ENCODE data around the gene AKNA.
A peak's percentile ranks its signal among the peaks of the same experiment; 100 is the strongest.

Gene AKNA

DNA sequence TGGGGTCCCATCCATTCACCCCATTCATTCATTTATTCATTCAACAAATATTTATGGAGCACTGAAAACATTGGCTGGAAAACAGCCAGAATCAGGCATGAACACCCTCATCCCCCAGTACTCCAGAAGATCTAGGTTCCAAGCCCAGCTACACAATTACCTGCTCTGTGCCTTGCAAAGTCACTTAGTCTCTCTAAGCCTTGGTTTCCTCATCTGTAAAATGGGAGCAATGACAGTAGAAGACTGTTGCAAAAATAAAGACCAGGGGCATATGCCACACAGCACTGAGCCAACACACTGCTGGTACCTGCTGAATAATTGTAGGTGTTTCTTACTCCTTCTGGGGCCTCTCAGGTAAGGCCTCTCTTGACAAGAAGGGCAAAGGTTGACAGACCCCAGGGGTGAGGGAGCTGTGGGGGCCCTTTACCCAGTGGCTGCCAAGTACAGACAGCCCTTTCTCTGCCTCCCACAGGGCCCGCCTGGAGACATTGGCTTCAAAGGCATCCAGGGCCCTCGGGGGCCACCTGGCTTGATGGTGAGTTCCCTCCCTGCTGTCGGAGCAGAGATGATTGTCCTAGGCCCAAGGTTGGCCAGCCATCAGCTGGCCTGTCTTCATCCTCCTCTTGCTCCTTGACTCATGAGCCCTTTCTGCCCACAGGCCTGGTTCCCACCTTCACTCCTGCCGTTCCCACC is 87.5 kb downstream of the AKNA start:
- no peaks in the 10 kb centered on the region for H3K9me3 ChIP-seq
- no peak overlapping the region for H3K4me3 ChIP-seq
- H3K36me3 ChIP-seq (replicated peaks): peaks cover 37% of the 10 kb centered on the region
- no peaks in the 10 kb centered on the region for H3K4me1 ChIP-seq
- no peaks in the 10 kb centered on the region for H3K27me3 ChIP-seq (ENCODE audit: low read depth)
- peak in 1 of 2 experiments; percentile 5 for DNase-seq (ENCODE audit: low spot score in 2 of 2)
- in situ Hi-C loops (cut with MboI; ENCODE audit: low sequenced_read_pairs): no loop called here

GRCh38 chr9:114299286-114300152 is 88.3 kb downstream of the AKNA start:
- no peak overlapping the region for H3K4me3 ChIP-seq
- 0 out of 2 replicates have a peak, but pooled peaks cover 3% of the 10 kb centered on the region for H3K9me3 ChIP-seq
- in situ Hi-C loops (cut with MboI; ENCODE audit: low sequenced_read_pairs): loop anchor here (25.0 kb wide), 1 partner anchor 562 kb away; no protein-coding TSS in a partner anchor
- no peaks in the 10 kb centered on the region for H3K4me1 ChIP-seq
- no peaks in the 10 kb centered on the region; the same call in 1 of the 2 replicates for H3K27me3 ChIP-seq (ENCODE audit: low read depth)
- peaks cover 45% of the 10 kb centered on the region for H3K36me3 ChIP-seq (replicated peaks)
- peak in 1 of 2 experiments; percentile 6 for DNase-seq (ENCODE audit: low spot score in 2 of 2)

- in situ Hi-C loops (cut with MboI; ENCODE audit: low sequenced_read_pairs): loop anchor here (25.0 kb wide), 1 partner anchor 559 kb away; no protein-coding TSS in a partner anchor
- DNase-seq (ENCODE audit: low spot score in 2 of 2): no peak
- H3K36me3 ChIP-seq (replicated peaks): peaks cover 67% of the 10 kb centered on the region
- H3K27me3 ChIP-seq (ENCODE audit: low read depth): no peaks in the 10 kb centered on the region; the same call in 1 of the 2 replicates
- no peak overlapping the region for H3K4me3 ChIP-seq
- H3K4me1 ChIP-seq: no peaks in the 10 kb centered on the region
- 0 out of 2 replicates have a peak, but pooled peaks cover 5% of the 10 kb centered on the region for H3K9me3 ChIP-seq
Measured at GRCh38 chr9:114296338-114296737, 91.4 kb downstream of the AKNA start.

- Histone ChIP-seq H3K4me3 (no peak overlapping the region), H3K27me3 (ENCODE audit: low read depth) (no peaks in the 10 kb centered on the region; the same call in 1 of the 2 replicates), H3K36me3 (replicated peaks) (peaks cover 69% of the 10 kb centered on the region), H3K4me1 (no peaks in the 10 kb centered on the region), H3K9me3 (0 out of 2 replicates have a peak, but pooled peaks cover 5% of the 10 kb centered on the region)
- no peak for DNase-seq (ENCODE audit: low spot score in 2 of 2)
- in situ Hi-C loops (cut with MboI; ENCODE audit: low sequenced_read_pairs): loop anchor here (25.0 kb wide), 1 partner anchor 557 kb away; no protein-coding TSS in a partner anchor
Measured at GRCh38 chr9:114294664-114295063, 93.1 kb downstream of the AKNA start.

- Histone ChIP-seq H3K9me3 (0 out of 2 replicates have a peak, but pooled peaks cover 5% of the 10 kb centered on the region), H3K36me3 (replicated peaks) (peaks cover 57% of the 10 kb centered on the region), H3K4me1 (no peaks in the 10 kb centered on the region), H3K4me3 (no peak overlapping the region), H3K27me3 (ENCODE audit: low read depth) (no peaks in the 10 kb centered on the region; the same call in 1 of the 2 replicates)
- in situ Hi-C loops (cut with MboI; ENCODE audit: low sequenced_read_pairs): loop anchor here (25.0 kb wide), 1 partner anchor 555 kb away; no protein-coding TSS in a partner anchor
- DNase-seq (ENCODE audit: low spot score in 2 of 2): peak in 1 of 2 experiments; percentile 2
Measured at GRCh38 chr9:114291886-114292590, 95.7 kb downstream of the AKNA start.

DNA sequence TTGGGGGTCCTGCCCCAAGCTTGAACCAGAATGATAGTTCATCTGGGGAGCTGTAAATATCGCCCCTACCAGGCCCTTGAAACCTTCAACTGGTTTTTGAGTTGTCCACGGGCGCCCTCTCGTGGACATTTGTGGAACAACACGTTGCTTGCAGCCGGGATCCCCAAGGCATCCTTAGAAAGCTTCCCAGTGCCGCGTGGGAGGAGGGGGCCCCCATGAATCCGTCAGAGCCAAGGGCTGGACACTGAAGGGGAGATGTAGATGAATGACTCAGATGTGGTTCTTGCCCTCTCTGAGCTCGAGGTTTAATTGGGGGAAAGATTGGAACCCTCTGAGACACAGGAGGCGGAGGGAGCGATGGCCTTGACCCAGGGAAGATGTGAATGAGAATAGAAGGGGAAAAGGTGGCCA is 96.7 kb downstream of the AKNA start:
- Histone ChIP-seq H3K9me3 (0 out of 2 replicates have a peak, but pooled peaks cover 5% of the 10 kb centered on the region), H3K4me3 (no peak overlapping the region), H3K4me1 (no peaks in the 10 kb centered on the region), H3K27me3 (ENCODE audit: low read depth) (no peaks in the 10 kb centered on the region; the same call in 1 of the 2 replicates), H3K36me3 (replicated peaks) (peaks cover 48% of the 10 kb centered on the region)
- in situ Hi-C loops (cut with MboI; ENCODE audit: low sequenced_read_pairs): loop anchor here (25.0 kb wide), 1 partner anchor 554 kb away; no protein-coding TSS in a partner anchor
- DNase-seq (ENCODE audit: low spot score in 2 of 2): peak; percentile 33 to 81

DNA sequence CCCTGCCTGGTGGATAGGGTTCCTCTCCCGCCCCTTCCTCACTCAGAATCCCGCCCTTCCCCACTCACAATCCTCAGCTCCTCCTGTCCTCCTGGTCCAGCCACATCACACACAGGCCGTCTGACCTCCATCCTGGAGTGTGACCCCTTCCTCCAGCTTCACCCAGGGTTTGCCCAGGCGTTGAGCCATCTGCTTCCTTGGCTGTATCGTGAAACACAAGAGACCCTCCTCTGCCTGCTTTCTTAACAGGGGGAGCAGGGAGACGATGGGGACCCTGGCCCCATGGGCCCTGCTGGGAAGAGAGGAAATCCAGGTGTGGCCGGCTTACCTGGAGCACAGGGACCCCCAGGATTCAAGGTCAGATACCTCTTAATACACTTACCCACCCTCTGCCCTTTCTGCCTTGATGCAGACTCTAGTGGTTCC is 97.2 kb downstream of the AKNA start:
- H3K9me3 ChIP-seq: 0 out of 2 replicates have a peak, but pooled peaks cover 5% of the 10 kb centered on the region
- no peak overlapping the region for H3K4me3 ChIP-seq
- H3K4me1 ChIP-seq: no peaks in the 10 kb centered on the region
- no peak for DNase-seq (ENCODE audit: low spot score in 2 of 2)
- in situ Hi-C loops (cut with MboI; ENCODE audit: low sequenced_read_pairs): loop anchor here (25.0 kb wide), 1 partner anchor 553 kb away; no protein-coding TSS in a partner anchor
- peaks cover 43% of the 10 kb centered on the region for H3K36me3 ChIP-seq (replicated peaks)
- H3K27me3 ChIP-seq (ENCODE audit: low read depth): no peaks in the 10 kb centered on the region; the same call in 1 of the 2 replicates

- no peak overlapping the region for H3K4me3 ChIP-seq
- in situ Hi-C loops (cut with MboI; ENCODE audit: low sequenced_read_pairs): loop anchor here (10.0 to 25.0 kb wide), 2 partner anchors 195 to 553 kb away; partner anchors contain the start of gene KIF12
- H3K27me3 ChIP-seq (ENCODE audit: low read depth): no peaks in the 10 kb centered on the region; the same call in 1 of the 2 replicates
- H3K9me3 ChIP-seq: 0 out of 2 replicates have a peak, but pooled peaks cover 5% of the 10 kb centered on the region
- DNase-seq (ENCODE audit: low spot score in 2 of 2): no peak
- no peaks in the 10 kb centered on the region for H3K4me1 ChIP-seq
- H3K36me3 ChIP-seq (replicated peaks): peaks cover 38% of the 10 kb centered on the region
Measured at GRCh38 chr9:114289571-114290481, 98.0 kb downstream of the AKNA start.

- no peak for DNase-seq (ENCODE audit: low spot score in 2 of 2)
- H3K9me3 ChIP-seq: no peaks in the 10 kb centered on the region
- H3K36me3 ChIP-seq (replicated peaks): peaks cover 36% of the 10 kb centered on the region
- no peaks in the 10 kb centered on the region for H3K4me1 ChIP-seq
- in situ Hi-C loops (cut with MboI; ENCODE audit: low sequenced_read_pairs): loop anchor here (10.0 to 25.0 kb wide), 2 partner anchors 194 to 552 kb away; partner anchors contain the start of gene KIF12
- H3K4me3 ChIP-seq: no peak overlapping the region
- H3K27me3 ChIP-seq (ENCODE audit: low read depth): no peaks in the 10 kb centered on the region
Measured at GRCh38 chr9:114289106-114289505, 98.7 kb downstream of the AKNA start.

- in situ Hi-C loops (cut with MboI; ENCODE audit: low sequenced_read_pairs): loop anchor here (10.0 to 25.0 kb wide), 2 partner anchors 194 to 551 kb away; partner anchors contain the start of gene KIF12
- Histone ChIP-seq H3K9me3 (no peaks in the 10 kb centered on the region), H3K4me1 (no peaks in the 10 kb centered on the region), H3K36me3 (replicated peaks) (peaks cover 37% of the 10 kb centered on the region), H3K4me3 (no peak overlapping the region), H3K27me3 (ENCODE audit: low read depth) (no peaks in the 10 kb centered on the region)
- DNase-seq (ENCODE audit: low spot score in 2 of 2): no peak
Measured at GRCh38 chr9:114288193-114289091, 99.3 kb downstream of the AKNA start.

DNA sequence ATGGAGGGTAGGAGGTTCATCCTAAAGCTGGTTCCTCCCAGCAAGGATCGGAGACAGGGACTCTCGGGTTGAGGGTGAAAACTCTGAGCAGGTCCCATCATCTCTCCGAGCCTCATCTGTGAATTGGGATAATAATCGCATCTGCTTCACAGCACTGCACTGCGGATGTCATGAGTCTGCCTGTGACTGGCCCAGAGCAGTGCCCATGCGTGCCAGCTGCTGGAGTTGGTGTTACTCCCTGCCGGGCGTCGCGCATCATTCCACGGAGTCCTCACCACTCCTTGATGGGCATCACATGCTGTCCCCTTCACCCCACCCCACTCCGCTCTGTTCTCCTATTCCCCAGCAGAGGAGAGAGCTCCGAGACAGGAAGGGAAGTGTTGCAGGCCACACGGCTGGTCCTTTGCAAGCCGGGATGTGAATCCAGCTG is 100.0 kb downstream of the AKNA start:
- Histone ChIP-seq H3K4me1 (no peaks in the 10 kb centered on the region), H3K4me3 (no peak overlapping the region), H3K27me3 (ENCODE audit: low read depth) (no peaks in the 10 kb centered on the region), H3K36me3 (replicated peaks) (peaks cover 32% of the 10 kb centered on the region), H3K9me3 (no peaks in the 10 kb centered on the region)
- no peak for DNase-seq (ENCODE audit: low spot score in 2 of 2)
- in situ Hi-C loops (cut with MboI; ENCODE audit: low sequenced_read_pairs): loop anchor here (10.0 to 25.0 kb wide), 2 partner anchors 193 to 550 kb away; partner anchors contain the start of gene KIF12
